LNCAP (cell line): Measurements from ENCODE around the gene BCL2L1.

Experiments
- TF ChIP-seq, protein P1 (sequence below): fragments of 450-650 bp; IDR thresholded peaks from 2 replicates; pipeline ENCODE4 v1.5.1; 2017; ENCODE audit warnings: mild to moderate bottlenecking

BCL2L1 gene

DNA sequence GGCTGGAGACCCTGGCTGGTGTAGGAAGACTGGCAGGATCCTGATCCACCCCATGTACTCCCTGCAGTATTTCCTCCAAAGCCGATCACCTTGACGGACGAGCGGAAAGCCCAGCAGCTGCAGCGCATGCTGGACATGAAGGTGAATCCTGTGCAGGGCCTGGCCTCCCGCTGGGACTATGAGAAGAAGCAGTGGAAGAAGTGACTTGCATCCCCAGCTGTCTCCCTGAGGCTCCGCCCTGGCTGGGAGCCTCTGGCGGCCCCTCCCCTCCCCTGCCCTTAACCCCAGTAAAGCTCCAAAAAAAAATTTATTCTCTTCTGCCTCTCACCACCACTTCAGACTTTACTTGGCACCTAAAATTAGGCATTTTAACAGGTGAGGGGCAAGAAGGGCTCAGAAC is 78.0 kb downstream of the BCL2L1 start:
- TF ChIP-seq, protein P1, sequence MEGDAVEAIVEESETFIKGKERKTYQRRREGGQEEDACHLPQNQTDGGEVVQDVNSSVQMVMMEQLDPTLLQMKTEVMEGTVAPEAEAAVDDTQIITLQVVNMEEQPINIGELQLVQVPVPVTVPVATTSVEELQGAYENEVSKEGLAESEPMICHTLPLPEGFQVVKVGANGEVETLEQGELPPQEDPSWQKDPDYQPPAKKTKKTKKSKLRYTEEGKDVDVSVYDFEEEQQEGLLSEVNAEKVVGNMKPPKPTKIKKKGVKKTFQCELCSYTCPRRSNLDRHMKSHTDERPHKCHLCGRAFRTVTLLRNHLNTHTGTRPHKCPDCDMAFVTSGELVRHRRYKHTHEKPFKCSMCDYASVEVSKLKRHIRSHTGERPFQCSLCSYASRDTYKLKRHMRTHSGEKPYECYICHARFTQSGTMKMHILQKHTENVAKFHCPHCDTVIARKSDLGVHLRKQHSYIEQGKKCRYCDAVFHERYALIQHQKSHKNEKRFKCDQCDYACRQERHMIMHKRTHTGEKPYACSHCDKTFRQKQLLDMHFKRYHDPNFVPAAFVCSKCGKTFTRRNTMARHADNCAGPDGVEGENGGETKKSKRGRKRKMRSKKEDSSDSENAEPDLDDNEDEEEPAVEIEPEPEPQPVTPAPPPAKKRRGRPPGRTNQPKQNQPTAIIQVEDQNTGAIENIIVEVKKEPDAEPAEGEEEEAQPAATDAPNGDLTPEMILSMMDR, result no peak

DNA sequence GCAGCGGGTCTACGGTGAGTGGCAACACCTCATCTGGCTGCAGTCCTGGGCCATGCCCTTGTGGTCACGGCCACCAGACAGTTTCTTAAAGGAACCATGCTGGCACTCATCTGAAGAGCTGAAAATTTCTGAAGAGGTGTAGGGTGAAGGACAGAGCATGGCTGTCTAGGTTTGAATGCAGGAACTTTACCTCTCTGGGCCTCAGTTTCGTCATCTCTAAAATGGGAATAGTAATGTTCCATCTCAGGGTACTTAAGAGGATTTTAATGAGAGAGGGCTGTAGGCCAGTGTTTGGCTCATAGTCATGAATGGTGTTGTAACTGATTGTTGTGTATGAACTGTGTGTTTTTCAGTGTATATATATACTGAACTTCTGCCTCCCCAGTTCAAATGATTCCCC is 79.1 kb downstream of the BCL2L1 start:
- TF ChIP-seq, protein P1, result no peak

DNA sequence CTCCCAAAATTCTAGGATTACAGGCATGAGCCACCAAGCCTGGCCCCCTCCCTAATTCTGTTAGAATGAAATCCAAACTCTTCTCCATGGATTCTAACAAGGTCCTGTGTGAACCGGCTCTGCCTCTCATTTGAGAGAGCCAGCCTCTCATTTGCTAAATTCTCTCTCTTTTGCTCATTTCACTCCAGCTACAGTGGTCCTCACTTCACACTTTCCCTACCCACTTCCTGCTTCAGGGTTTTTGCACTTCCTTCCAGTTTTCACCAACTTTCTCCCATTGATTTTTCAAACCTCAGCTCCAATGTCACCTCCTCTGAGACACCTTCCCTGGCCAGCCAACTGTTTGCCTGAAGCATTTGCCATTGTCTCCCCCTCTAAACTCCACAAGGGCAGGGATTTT is 79.8 kb downstream of the BCL2L1 start:
- TF ChIP-seq, protein P1, result no peak

DNA sequence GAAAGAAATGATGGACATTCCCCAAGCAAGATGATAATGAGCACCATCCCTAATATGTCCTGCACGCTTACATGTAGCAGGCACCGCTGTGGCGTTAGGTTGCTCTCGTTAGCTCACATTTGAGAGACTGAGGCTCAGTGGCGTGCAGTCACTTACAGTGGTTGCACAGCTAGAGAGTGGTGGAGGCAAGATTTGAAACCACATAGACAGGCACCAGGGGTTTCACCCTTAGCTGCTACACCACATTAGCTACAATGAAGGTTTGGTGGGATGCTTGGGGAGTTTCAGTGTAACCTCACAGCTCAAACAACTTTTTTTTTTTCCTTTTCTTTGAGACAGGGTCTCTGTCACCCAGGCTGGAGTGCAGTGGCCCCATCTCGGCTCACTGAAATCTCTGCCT is 81.3 kb downstream of the BCL2L1 start:
- TF ChIP-seq, protein P1, result no peak

DNA sequence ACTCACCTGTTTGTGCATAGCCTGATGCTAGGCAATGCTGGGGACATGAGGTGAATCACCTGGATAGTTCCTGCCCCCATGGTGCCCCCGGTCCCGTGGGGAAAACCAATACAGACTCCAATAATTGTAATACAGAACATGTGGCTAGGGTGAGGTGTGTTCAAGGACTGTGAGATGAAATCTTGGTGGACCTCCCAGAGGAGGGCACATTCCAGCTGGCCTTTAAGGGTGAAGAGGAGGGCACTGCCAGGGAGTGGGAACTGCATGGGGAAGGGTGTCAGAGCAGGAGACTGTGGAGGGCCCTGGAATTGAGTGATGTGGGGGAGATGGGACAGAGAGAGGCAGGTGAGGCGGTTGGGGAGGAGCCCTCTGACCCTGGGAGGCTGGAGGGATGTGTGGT is 82.4 kb downstream of the BCL2L1 start:
- TF ChIP-seq, protein P1, result no peak

DNA sequence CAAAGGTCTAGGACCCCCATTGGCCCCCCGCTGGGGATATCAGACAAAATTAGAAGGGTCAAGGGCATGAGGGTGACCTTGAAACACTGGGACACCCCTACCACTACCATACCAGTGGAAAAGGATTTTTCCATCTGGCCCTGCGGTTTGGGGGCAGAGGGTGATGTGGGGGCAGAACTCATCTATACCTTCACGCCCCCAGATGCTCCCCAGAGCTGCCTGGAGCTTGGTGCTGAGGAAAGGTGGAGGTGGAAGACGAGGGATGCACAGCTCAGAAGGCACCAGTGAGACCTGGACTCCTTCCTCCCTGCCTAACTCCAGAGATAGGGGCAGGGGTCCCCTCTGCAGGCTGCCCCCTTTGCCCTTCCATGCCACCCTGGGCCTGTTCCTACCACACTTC is 83.9 kb downstream of the BCL2L1 start:
- TF ChIP-seq, protein P1, result no peak

DNA sequence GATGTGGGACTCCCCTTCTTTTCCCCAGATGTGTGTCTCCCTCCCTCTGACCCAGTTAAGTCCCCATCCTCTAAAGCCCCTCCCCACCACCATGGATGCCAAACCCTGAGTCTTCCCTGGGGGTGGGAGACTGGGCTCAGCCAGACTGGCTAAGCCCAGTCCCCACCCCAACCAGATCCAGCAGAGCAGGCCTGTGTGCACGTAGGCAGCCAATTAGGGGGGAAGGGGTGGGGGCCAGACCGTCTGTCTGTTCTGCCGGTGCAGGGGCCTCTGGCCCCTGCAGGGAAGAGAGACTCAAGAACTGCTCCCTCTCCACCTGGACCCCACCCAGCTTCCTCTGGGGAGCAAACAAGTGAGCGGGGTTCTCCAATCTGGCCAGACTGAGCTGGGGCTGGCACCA is 84.4 kb downstream of the BCL2L1 start:
- TF ChIP-seq, protein P1, result no peak

DNA sequence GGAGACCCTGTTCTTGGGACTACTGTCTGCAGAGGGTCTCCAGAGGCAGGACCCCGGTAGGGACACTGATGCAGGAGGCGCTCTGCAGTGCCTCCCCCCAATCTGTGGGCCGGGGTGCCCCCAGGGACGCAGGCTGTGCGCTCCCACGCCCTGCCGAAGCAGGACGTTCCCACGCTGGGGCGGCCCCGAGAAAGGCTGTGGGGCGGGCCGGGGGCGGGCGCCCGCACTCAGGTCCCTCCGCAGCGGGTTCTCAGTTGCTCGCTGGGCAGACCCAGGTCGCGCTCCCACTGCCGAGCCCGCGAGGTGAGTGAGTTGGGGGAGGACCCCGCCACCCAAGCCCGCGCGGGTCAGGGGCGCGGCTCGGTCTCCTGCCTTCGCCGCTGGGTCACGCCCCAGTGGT is 85.0 kb downstream of the BCL2L1 start, which contains the start of gene COX4I2:
Gene COX4I2 (plus strand): TSS at position 253 of the 400 bp plus-strand sequence. CDS start 1,106 bp downstream, outside the sequence.
- TF ChIP-seq, protein P1, result no peak
